Measurements from ENCODE around the gene TWF2. TPM values are rescaled to one million over a fixed set of nuclear protein-coding genes. Genes with fewer than 3 reads are reported as not detected.

TWF2 gene
- total and polyA plus RNA-seq, 2 of the 13 experiments (the other 11 are each of a cell fraction or from before 2014, with no cell fraction given) = 45.5 to 108 TPM

DNA sequence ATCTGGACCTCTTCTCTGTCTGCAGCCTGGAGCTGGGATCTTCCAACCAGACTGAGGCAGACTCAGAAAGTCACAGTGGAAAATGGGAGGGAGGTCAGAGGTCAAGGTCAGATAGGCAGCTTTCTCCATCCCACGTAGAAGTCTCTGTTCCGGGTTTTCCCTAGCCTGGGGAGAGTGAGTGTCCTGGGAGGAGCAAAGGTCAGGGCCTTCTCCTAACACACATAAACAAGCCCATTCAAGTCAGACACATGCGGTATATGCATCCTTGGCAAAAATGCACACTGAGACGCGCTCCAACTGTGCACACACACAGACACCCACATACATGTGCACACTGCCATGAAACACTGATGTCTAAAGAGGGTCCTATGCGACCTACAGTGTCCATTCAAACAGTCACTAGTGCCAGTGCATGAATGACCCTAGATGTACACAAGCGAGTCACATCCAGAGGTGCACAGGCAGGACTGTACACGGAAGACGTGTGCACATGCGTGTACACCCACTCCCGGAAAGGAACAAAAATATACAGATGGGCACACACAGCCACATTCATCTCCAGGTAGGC is 681 bp downstream of the TWF2 start (continued):
- TF ChIP-seq PRDM4 (CRISPR knock-in tag; IDR thresholded peaks at IDR 0.05; ENCODE audit: borderline replicate concordance) = no peak
- TF ChIP-seq RFX1 (IDR thresholded peaks at IDR 0.05) = no peak
- no peak for TF ChIP-seq GABPA (IDR thresholded peaks at IDR 0.05; ENCODE audit: low read depth, low read length)
- peak; percentile 64 for TF ChIP-seq GABPA (CRISPR knock-in tag; IDR thresholded peaks at IDR 0.05; ENCODE audit: low read depth)
- TF ChIP-seq KLF13 (CRISPR knock-in tag; IDR thresholded peaks at IDR 0.05) = no peak
- TF ChIP-seq SRF (IDR thresholded peaks at IDR 0.05; ENCODE audit: low read depth, low read length) = no peak
- no peak for TF ChIP-seq ZNF713 (CRISPR knock-in tag; IDR thresholded peaks at IDR 0.05)
- peak; percentile 16; the same call in 1 of the 2 replicates for TF ChIP-seq NFYC (CRISPR knock-in tag; IDR thresholded peaks at IDR 0.05)
- TF ChIP-seq, protein P1, sequence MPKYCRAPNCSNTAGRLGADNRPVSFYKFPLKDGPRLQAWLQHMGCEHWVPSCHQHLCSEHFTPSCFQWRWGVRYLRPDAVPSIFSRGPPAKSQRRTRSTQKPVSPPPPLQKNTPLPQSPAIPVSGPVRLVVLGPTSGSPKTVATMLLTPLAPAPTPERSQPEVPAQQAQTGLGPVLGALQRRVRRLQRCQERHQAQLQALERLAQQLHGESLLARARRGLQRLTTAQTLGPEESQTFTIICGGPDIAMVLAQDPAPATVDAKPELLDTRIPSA (CRISPR knock-in tag; IDR thresholded peaks at IDR 0.05; ENCODE audit: borderline replicate concordance) = 0 out of 2 replicates have a peak, but pooled peaks have one; percentile 60

GRCh38 chr3:52237657-52238172 is 1.2 kb downstream of the TWF2 start:
- Histone ChIP-seq H3K4me2 (ENCODE audit: low read depth, low read length) (peak overlapping the region; percentile 80), H3K9me3 (ENCODE audit: low read length) (no peaks in the 10 kb centered on the region), H2AFZ (ENCODE audit: low read length) (no peak overlapping the region), H4K20me1 (ENCODE audit: insufficient read depth, low read length) (peaks cover 13% of the 10 kb centered on the region; the same call in 1 of the 2 replicates), H3K4me1 (ENCODE audit: insufficient read depth, low read length) (peaks cover 47% of the 10 kb centered on the region), H3K9ac (ENCODE audit: insufficient read depth, low read depth, low read length) (peak overlapping the region; percentile 89), H3K36me3 (replicated peaks in 1 of 2; ENCODE audit: control insufficient read depth in 1 of 2, insufficient read depth in 2 of 2, low read length in 2 of 2) (peaks cover 4 to 16% of the 10 kb centered on the region in 2 experiments), H3K27ac (ENCODE audit: extremely low read length, insufficient read depth, low read length) (peak overlapping the region; percentile 68), H3K4me3 (replicated peaks in 1 of 3; ENCODE audit: insufficient read depth in 1 of 3, low read depth in 2 of 3, low read length in 3 of 3) (peak overlapping the region; percentile 79 to 100 (median 98); a peak in 5 of 6 replicates), H3K79me2 (ENCODE audit: insufficient read depth, low read length) (peaks cover 29% of the 10 kb centered on the region), H3K27me3 (ENCODE audit: control insufficient read depth in 1 of 2, insufficient read depth in 2 of 2, low read length in 2 of 2) (no peaks in the 10 kb centered on the region; a peak in 1 of 5 replicates)
- DNase-seq (ENCODE audit: low spot score) (no peak), FAIRE-seq (no peak), ATAC-seq (peak; percentile 48)
- no TSS peak for BruUV-seq (replicated peaks)
- CTCF ChIA-PET (ENCODE audit: low intra/inter-chr PET ratio, low total read pairs) = no interaction called here
- WGBS (ENCODE audit: low lambda C conversion rate) = 0% methylated on average over 1 of the region's 8 CpGs
- POLR2A ChIA-PET = interaction anchor here (0.7 to 5.9 kb wide), 27 partner anchors 8 to 298 kb away, joined by 3 to 126 read pairs (median 5); partner anchors contain the start of genes ABHD14B, ACY1, GLYCTK and POC1A
- in situ Hi-C loops (cut with HindIII; ENCODE audit: extremely low pct_ligation_motif_present, low pct_unique_long_range_greater_than_20kb) (no loop called here), intact Hi-C loops (cut with micrococcal nuclease; ENCODE audit: unreplicated experiment) (loop anchor here (5.0 kb wide), 1 partner anchor 50 kb away; the partner anchor contains the start of gene GLYCTK)
- TF ChIP-seq, protein P2, sequence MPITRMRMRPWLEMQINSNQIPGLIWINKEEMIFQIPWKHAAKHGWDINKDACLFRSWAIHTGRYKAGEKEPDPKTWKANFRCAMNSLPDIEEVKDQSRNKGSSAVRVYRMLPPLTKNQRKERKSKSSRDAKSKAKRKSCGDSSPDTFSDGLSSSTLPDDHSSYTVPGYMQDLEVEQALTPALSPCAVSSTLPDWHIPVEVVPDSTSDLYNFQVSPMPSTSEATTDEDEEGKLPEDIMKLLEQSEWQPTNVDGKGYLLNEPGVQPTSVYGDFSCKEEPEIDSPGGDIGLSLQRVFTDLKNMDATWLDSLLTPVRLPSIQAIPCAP (CRISPR knock-in tag; IDR thresholded peaks at IDR 0.05; ENCODE audit: low read depth) = no peak
- TF ChIP-seq, protein P3, sequence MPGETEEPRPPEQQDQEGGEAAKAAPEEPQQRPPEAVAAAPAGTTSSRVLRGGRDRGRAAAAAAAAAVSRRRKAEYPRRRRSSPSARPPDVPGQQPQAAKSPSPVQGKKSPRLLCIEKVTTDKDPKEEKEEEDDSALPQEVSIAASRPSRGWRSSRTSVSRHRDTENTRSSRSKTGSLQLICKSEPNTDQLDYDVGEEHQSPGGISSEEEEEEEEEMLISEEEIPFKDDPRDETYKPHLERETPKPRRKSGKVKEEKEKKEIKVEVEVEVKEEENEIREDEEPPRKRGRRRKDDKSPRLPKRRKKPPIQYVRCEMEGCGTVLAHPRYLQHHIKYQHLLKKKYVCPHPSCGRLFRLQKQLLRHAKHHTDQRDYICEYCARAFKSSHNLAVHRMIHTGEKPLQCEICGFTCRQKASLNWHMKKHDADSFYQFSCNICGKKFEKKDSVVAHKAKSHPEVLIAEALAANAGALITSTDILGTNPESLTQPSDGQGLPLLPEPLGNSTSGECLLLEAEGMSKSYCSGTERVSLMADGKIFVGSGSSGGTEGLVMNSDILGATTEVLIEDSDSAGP (CRISPR knock-in tag; IDR thresholded peaks at IDR 0.05; ENCODE audit: borderline replicate concordance) = peak; percentile 58; the same call in 1 of the 2 replicates
- TF ChIP-seq CREB1 (IDR thresholded peaks at IDR 0.05) (no peak), CREB1 (CRISPR knock-in tag; IDR thresholded peaks at IDR 0.05) (no peak), ZNF672 (CRISPR knock-in tag; IDR thresholded peaks at IDR 0.05) (no peak), ZNF383 (CRISPR knock-in tag; IDR thresholded peaks at IDR 0.05; ENCODE audit: borderline replicate concordance) (no peak), SAFB2 (CRISPR knock-in tag; IDR thresholded peaks at IDR 0.05; ENCODE audit: borderline replicate concordance, low read depth) (no peak), DNMT1 (CRISPR knock-in tag; IDR thresholded peaks at IDR 0.05) (no peak), MEIS2 (CRISPR knock-in tag; IDR thresholded peaks at IDR 0.05) (0 out of 2 replicates have a peak, but pooled peaks have one; percentile 14), GATAD1 (CRISPR knock-in tag; IDR thresholded peaks at IDR 0.05) (no peak)
